ENCODE data around the gene ABCD4.

DNA sequence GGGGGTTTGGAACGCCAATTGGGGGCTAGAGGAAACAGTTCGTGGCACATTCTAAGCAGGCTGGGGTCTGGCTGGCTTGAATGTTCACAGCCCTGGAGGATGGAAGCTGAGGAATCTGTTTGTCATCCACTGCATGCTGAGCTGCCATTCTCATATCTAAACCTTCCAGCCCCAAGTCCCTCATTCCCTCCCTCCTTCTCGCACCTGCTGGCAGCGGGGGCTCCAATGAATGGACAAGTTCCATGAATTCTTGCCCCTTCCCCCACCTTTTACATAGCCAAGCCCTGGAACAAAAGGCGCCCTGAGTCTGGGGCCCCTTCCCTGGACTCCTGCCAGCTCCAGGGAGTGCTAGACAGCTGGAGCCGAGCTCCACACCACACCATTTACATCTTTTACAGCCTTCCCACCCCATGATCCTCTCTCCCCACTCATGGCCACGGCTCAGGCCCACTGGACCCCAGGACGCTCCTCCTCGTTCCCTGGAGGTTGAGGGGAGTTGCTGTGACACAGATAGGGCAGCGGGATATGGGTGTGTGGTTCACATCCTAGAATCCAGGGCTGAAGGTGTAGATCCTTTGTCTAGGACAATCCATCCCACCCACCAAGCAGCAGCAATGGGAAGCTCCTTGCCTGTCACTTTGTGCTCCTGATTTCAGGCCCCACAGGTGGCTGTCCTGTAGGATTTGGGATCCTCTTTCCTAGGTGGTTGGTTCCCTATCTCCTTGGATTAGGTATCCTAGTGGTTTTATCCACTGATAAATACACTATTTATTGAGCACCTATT, 23.8 kb upstream of the ABCD4 start:
- TF ChIP-seq JUN (IDR thresholded peaks at IDR 0.05) (no peak), CBX8 (IDR thresholded peaks at IDR 0.05) (no peak), ZFP36 (IDR thresholded peaks at IDR 0.05; ENCODE audit: borderline replicate concordance, partially characterized antibody) (no peak)
